Measurements from ENCODE around the gene APBA2.

The APBA2 gene

GRCh38 chr15:28903555-28903954 is 17.8 kb downstream of the APBA2 start:
- no peak overlapping the region for H3K4me3 ChIP-seq (ENCODE audit: low read depth, low read length)
- DNase-seq (ENCODE audit: low read depth), result no peak
- in situ Hi-C loops (cut with HindIII; ENCODE audit: low sequenced_read_pairs), result no loop called here
- no peak for TF ChIP-seq CTCF (IDR thresholded peaks at IDR 0.05; ENCODE audit: low read depth, low read length, missing control alignments)

- in situ Hi-C loops (cut with HindIII; ENCODE audit: low sequenced_read_pairs), result no loop called here
- no peak for DNase-seq (ENCODE audit: low read depth)
- no peak for TF ChIP-seq CTCF (IDR thresholded peaks at IDR 0.05; ENCODE audit: low read depth, low read length, missing control alignments)
- H3K4me3 ChIP-seq (ENCODE audit: low read depth, low read length), result no peak overlapping the region
These were observed 18.2 kb downstream of the APBA2 start for GRCh38 chr15:28904003-28904402.

- no peak overlapping the region for H3K4me3 ChIP-seq (ENCODE audit: low read depth, low read length)
- no peak for TF ChIP-seq CTCF (IDR thresholded peaks at IDR 0.05; ENCODE audit: low read depth, low read length, missing control alignments)
- in situ Hi-C loops (cut with HindIII; ENCODE audit: low sequenced_read_pairs), result no loop called here
- DNase-seq (ENCODE audit: low read depth), result no peak
These were observed 19.0 kb downstream of the APBA2 start for GRCh38 chr15:28904541-28905315.

- DNase-seq (ENCODE audit: low read depth), result no peak
- TF ChIP-seq CTCF (IDR thresholded peaks at IDR 0.05; ENCODE audit: low read depth, low read length, missing control alignments), result no peak
- in situ Hi-C loops (cut with HindIII; ENCODE audit: low sequenced_read_pairs), result no loop called here
- no peak overlapping the region for H3K4me3 ChIP-seq (ENCODE audit: low read depth, low read length)
These were observed 21.7 kb downstream of the APBA2 start for GRCh38 chr15:28907338-28907960.

DNA sequence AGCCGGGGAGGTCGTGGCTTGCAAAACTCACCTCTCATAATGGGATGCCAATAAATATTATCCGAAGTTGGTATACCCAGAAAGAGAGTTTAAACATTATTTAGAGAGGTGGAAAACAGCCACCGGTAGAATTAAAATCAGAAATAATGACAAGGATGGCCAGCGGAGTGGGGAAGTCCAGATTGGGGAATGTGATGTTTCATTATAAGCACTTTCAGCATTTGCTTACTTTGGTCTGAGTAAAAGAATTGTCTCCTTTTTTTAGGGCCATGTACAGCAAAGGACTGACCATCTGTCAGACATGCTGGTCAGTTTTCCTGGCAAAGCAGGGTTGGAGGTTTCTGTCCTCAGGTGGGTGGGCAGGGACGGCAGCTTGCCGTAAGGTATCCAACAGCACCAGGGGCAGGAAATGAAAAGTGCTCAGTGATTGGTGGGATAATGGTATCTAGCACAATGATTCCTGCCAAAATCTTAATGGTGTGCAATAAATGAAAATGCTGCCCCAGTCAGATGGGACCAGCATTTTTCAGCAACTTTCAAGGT is 24.3 kb downstream of the APBA2 start:
- no peak for DNase-seq (ENCODE audit: low read depth)
- TF ChIP-seq CTCF (IDR thresholded peaks at IDR 0.05; ENCODE audit: low read depth, low read length, missing control alignments), result no peak
- no peak overlapping the region for H3K4me3 ChIP-seq (ENCODE audit: low read depth, low read length)
- in situ Hi-C loops (cut with HindIII; ENCODE audit: low sequenced_read_pairs), result no loop called here

GRCh38 chr15:28911310-28911931 is 25.6 kb downstream of the APBA2 start:
- no peak for DNase-seq (ENCODE audit: low read depth)
- TF ChIP-seq CTCF (IDR thresholded peaks at IDR 0.05; ENCODE audit: low read depth, low read length, missing control alignments), result no peak

More at GRCh38 chr15:28911310-28911931, 25.6 kb downstream of the APBA2 start:
- in situ Hi-C loops (cut with HindIII; ENCODE audit: low sequenced_read_pairs), result no loop called here
- no peak overlapping the region for H3K4me3 ChIP-seq (ENCODE audit: low read depth, low read length)
